Activated CD4-positive, alpha-beta T cell treated with anti-CD3 and anti-CD28 coated beads, Interleukin-10, Interleukin-2, amounts not matched to agents 100 ng/mL and 50 ng/mL, durations not matched to agents 16 hours and 8 hours (primary cell): ENCODE measurements around the gene SORCS2.

Experiments
- DNase-seq: peaks from one replicate; pipeline ENCODE4 v3.0.0-alpha.2; 2020

SORCS2 gene

DNA sequence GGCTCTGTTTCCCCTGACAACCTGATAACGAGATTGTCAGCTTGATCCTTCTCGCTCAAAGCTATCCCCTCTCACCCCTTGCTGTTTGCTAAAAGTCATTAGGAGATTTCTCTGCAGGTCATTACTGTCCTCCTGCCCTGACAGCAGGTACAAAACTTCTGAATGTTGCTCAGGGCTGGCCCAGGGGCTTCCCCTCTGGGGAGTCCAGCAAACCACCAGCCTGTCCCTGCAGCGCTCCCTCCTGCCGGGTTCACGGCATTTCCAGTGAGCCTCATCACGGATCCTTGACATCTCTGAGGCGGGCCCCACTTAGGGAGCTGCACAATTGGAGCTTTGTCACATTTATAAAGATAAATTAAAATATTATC is 5.2 kb upstream of the SORCS2 start:
- no peak for DNase-seq

DNA sequence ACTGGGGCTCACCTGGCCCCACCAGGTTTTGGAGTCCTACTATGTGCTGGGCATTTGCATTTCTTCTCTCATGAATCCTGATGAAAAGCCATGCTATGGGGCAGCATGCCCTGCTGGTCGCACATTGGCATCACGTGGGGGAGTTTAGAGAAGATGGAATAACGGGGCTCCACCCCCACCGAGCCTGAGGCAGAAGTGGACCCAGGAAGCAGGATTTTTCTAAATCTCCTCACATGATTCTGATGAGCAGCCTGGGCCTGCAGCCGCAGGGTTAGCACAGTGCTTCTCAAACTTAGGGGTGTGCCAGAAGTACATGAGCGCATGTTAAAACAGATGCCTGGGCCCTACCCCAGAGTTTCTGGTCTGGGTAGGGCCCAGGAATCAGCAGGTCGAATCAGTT is 4.6 kb upstream of the SORCS2 start:
- no peak for DNase-seq

DNA sequence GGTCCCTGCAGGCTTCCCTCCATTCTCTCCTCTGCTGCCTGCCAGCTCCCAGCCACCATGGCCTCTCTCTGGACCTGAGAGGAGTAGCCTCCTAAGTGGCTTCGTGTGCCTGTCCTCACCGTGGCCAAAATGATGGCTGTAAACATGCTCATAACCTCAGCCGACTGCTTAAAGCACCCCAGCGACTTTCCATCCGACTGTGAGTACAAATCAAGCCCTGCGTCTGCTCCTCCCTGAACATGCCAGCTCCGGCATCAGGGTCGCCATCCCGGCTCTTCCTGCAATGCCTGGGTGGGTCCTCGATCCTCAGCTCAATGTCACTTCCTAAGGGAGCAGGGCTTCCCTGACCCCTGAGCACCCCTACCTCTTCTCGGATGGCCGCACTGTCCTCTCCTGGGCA is 3.3 kb upstream of the SORCS2 start:
- no peak for DNase-seq

DNA sequence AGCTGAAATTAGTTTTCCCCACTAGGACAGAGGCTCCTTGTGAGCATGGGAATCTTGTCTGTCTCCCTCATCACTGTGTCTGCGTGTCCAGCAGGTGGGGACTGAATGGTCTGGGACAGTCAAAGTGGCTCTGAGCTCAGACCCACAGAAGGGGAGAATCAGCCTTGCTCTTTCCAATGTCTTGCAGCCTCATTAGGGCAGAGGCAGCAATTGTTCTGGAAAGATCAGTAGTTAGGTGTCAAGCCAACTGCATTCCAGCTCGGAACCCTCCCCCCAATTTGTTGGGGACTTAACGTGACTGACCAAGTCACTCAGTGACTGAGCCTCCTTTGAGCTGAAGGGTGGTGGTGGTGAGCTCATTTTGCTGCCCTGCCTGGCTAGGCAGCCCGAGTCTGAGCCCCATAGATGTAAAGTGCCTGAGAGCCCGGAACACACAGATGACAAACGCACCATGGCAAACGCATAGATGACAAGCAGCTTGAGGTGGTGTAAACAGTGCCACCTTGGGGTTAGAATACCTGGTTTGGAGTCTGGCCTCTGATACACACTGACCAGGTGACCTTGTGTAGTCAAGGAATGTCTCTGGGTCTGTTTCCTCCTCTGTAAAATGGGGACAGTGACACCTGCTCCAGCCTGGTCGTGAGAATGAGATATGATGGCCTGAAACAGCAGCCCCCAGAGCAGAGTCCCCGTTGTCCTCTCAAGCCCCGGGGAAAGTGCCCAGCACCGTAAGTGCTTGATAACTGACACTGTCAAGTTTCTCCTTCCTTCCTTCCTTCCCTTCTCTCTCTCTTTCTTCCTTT is 2.7 kb upstream of the SORCS2 start:
- no peak for DNase-seq

DNA sequence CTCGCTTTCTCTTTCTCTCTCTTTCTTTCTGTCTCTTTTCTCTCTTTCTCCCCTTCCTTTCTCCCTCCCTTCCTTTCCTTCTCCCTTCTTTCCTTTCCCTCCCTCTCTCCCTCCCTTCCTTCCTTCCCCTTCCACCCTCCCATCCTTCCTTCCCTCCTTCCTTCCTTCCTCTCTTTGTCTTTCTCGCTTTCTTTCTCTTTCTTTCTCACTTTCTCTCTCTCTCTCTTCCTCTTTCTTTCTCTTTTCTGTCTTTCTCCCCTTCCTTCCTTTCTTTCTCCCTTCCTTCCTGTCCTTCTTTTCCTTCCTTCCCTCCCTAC is 2.1 kb upstream of the SORCS2 start:
- no peak for DNase-seq

DNA sequence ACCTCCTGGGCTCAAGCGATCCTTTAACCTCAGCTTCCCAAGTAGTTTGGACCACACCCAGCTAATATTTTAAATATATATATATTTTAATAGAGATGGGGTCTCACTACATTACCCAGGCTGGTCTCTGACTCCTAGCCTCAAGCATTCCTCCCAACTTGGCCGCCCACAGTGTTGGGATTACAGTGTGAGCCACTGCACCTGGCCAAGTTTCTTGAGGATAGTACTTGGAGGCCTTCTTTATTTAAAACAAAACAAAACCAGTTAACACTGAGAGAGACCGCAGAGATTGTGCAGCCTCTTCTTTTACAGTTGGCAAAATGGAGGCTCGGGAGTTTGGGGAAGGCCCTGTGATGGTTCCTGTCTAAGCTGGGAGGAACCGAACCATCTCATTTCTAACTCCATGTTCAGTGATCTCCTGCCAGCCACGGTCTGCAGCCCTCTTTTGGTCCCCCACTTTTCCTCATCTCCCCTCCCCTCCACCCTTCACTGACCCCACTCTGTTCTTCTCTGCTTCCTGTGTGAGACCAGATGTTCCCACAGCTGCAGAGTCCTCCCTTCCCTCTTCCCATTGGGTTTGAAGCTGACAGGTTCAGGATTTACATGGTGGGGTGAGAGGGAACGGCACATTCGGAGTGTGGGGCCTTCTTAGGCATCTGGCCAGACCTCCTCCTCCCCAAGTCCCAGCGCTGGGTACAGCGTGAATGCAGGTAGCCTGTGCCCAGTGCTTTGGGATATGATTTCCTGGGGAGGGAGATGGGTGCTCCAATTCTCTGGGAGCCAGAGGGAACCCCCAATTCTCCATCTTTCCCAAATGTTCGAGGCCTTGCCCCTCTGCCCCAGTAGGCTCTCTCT is 1.4 kb upstream of the SORCS2 start:
- no peak for DNase-seq

DNA sequence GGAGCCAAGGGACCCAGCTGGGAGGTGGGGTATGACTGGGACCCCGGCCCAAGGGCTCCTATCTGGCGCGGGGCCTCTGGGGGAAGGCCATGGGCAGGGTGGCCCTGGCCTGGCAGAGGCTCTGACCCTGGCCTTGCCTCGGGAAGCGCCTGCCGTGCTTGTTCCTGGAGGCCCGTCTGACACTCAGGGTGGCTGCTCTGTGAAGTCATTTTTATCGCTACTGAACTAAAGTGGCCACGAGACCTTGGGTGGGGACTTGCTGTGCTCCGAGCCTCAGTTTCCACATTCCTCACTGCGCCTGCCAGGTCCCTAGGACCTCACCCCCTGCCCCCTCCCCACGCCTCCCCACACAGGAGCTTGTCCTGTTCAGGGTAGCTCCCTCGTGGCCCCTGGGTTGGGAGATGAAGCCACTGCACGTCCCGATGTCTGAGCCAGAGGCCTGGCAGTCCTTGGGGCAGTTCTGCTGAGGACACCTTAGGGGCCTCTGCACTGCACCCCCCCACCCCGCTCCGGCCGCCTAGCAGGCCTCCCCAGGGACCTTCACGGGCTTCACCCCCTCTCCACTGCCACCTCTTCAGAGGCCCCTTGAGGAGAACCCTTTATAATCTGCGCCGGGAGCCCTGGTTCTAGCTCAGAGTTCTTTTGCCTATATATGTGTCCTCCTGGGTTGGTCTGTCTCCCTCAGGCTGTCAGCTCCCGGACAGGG is 639 bp upstream of the SORCS2 start:
- no peak for DNase-seq

DNA sequence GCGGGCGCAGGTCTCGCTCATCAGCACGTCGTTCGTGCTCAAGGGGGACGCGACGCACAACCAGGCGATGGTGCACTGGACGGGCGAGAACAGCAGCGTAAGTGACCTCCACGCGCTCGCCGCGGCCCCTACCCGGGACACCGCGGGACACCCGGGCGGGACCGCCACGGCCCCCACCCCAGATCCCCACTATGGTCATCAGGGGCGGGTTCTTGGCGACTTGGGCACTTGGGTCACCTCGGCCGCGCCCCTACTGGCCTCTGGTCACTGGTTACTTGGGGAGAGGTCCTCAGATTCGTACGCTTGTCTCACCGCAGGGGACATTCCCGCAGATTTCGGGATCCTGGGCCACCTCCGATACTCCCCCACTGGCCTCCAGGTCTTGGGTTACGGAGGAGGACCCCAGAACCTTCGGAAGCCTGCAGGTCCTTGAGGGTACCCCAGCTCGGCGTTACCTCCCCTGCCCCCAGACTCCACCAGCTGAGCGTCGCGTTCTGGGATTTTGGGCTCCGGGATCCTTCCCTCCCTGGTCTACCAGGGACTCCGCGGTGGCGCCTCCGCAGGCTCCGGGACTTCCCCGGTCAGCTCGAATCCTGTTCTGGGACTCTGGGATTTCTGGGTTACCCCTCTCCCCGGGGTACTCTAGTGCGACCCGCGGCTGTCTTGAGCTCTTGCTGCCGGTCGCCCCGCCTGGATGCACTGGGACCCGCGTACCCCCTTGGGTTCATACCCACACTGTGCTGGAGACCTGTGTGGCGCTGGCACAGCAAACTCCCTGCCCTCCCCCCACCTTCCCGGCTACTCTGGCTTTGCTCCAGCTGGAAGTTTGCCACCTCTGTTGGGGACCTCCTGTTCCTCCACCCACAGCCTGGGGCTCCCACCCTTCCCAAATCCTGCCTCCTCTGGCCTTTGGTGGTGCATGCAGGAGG is 956 bp downstream of the SORCS2 start:
- DNase-seq = no peak

DNA sequence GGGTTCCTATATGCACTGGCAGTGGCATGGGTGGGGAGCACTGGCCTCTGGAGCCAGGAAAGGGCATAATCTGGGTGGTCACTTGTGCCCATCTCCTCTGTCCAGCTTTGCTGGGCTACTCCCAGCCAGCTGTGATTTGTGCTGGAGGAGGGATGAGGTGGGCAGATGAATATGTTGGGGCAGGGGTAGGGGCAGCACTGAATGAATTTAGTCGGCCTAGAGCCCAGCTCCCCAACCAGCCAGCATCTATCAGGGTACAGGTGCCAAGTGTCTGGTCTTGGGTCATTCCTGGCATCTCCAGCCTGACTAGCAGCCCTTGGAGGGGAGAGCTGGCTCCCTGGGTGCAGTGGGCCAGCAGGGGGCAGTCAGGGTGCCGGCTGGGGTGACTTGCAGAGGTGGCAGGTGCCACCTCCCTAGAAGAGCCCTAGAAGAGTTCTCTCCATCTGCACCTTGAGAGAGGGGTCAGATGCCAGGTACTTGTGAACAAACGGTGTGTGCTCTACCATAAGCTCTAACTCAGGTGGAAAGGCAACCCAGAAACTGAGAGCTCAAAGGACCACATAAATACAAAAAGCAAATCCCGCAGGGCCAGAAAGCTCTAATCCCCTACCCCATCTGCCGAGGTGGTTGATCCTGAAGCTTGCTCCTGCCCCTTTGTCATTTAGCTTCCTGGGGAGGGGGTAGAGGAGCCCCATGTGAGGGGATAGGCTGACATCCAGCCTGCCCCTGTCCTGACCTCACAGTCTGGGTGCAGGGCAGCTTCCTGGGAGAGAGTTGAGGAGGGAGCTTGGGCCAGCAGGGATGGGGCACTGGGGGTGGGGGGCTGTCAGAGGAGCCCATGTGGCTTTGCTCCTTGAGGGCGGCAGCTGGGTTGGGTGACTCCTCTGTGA is 2.2 kb downstream of the SORCS2 start:
- DNase-seq = peak; percentile 38

DNA sequence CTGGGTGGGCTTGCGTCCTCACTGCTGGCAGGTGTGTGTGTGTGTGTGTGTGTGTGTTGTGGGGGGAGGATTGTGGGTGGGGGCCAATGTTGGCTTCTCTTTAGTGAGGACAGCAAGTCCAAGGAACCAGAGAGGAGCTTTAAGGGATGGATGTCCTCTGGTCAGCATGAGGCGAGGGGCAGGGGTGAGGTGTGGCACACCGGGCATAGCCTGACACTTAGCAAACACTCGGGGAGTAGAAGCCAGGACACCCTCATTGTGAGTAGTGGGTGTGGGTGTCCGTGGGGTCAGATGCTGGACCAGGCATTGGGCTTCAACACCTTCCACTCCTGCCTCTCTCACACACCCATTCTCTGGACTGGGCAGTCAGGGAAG is 2.8 kb downstream of the SORCS2 start:
- no peak for DNase-seq

DNA sequence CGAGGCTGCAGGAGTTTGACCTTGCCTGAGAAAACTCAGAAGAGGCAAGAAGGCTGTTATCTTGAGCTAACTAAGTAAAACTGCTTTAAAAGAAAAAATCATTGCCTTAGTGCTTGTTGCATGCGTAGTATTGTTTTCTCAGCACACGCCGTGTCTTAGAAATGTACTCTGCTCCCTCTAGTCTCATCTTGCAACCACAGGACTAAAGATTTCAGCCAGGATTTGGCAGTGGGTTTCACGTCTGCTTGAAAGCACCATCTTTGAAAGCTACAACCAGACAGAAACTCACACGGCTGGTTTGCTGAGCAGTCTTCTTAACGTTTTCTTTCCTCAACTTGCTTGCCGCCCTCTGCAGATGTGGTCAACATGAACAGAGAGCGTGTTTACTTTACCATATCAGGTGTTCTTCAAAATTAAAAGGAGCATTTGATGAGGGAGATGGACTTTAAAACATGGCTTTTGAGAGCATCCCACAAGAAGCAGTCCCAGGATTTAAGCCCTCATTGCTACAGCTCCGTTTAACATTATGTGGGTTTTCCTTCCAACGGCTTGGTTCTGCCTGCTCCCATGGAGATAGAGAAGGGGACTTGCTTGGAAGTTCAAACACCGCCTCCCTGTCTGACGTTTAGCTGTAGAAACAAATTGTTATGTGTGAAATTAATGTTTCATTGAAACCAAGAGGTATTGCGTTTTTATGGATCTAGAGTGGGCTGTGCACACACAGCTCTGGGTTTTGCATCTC is 3.4 kb downstream of the SORCS2 start:
- DNase-seq = no peak

DNA sequence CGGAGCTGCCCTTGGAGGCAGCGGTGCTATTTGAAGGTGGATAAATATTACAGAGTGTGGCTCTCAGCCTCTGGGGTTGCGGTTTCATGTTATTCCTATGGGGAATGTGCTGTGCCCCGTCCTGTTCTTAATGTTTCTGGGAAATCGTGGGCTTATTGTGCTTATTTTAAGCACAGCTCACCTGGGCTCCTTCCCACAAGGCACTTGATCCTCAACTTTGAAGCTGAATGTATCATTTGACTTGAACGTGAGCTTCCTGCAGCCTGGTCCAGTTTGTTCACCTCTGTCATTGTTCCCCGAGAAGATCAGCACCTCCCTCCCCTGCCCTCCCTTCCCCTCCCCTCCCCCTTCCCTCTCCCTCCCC is 3.9 kb downstream of the SORCS2 start:
- no peak for DNase-seq

DNA sequence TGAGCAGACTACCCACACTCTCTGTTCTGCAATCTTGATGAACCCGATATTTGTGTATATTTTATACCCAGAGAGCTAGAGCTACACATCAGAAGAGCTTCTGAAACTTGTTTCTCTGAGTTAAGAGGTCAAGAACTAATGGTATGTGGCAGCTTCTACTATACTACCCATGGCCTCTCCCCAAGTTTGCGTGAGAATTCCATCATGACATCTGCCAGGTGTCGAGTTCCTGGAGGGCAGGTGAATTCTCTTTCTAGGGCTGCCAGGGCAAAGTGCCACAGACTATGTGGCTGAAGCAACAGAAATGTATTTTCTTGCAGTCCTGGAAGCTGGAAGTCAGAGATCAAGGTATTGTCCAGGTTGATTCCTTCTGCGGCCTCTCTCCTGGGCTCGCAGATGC is 4.4 kb downstream of the SORCS2 start:
- DNase-seq = no peak

DNA sequence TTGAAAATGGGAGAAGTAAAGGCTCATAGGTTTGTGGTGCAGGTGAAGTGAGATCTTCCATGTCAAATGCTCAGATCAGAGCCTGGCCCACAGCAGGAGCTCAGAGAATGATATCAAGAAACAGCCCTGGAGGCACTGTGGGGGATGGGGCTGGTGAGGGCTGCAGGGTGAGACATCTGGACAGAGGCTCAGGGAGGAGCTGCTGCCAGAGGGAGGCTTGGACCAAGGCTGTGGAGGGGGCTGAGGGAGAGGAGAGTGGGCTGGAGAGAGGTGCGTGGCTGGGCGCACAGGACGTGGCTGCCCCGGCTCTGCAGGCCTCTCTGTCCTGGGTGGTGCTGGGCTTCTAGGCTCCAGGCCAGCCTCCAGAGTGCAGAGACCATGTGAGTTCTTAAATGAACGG is 5.6 kb downstream of the SORCS2 start:
- no peak for DNase-seq

DNA sequence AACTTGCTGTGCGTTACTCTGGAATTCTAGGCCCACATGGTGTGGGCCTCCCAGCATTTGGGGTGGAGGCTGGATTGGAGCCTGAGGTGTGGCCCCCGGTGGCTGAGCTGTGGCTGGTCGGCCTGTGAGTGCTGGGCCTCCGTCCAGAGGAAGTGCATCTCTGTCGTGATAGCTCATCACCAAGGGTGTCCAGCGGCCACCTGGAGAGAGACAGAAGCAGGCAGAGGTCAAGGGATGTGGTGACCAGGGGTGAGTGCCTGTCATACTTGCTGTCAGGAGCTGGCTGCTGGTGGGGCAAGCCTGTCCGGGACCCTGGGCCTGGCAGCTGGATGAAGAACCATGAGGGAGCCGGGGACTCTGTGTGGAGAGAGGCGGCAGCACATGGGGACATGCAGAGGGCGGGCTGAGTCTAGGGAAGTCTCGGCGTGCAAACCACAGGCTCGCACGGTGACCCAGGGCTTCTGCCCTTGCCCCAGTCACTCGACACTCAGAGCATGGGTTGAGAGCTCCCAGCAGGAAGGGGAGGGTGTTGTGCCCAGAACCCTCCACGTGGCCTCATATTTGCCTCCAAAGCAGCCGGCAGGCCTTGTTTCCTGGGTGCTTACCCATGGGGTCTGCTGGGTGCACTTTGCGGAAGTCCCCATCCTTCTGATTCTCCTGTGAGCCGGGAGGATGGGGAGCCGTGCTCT is 6.2 kb downstream of the SORCS2 start:
- DNase-seq = no peak

DNA sequence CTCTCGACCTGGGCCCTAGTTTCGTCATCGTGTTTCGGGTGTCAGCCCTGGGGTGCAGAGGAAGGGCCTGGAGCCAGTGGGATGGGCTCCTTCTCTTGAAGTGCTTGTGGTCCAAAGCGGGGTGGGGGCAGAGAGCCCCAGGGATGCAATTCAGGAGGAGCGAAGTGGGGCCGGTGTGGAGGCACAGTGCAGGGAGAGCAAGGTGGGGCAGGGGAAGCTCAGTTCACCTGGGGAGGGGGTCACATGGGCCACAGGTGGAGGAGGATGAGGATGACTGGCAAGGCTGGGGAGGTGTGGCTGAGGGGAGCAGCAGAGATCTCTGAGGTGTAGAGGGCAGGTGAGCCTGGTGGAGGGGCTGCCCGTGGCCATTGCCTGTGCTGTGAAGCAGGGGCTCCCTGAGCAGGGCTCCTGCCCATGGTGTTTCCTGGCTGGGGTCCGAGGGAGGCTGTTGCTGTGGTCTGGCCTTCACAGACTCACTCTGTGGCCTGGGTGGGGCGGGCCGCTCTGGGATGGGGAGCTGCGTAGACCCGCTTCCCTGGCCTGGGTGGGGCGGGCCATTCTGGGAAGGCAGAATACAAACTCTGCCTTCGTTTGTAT is 6.9 kb downstream of the SORCS2 start:
- DNase-seq = no peak

DNA sequence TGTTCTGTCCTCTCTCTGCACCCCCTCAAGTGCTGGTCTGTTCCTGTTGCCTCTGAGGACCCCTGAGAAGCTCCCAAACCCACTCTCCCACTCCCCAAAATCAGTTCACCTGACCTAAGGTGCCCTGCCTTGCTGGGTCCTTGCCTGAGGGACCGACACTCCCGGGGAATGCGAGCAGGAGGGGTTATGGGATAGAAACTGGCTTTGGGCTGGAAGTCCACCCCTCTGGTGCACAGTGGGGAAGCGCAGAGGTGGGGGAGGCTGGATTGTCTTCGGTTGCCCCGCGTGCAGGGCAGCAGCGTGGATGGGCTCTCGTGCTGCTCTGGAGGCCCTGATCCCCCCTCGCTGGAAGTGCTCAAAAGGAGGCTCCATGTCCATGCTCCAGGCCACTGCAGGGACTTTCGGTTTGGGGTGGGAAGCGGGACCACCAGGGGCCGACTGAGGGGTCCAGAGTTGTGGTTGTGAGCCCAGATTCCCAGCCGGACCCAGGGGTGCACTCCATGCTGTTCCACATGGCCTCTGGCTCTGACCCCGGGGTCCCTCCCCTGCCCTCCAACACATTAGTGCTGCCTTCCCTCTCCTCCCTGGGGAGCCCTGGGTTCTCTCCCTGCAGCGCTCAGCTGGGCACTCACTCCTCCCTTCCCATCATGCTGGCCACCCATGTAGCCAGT is 7.6 kb downstream of the SORCS2 start:
- no peak for DNase-seq

DNA sequence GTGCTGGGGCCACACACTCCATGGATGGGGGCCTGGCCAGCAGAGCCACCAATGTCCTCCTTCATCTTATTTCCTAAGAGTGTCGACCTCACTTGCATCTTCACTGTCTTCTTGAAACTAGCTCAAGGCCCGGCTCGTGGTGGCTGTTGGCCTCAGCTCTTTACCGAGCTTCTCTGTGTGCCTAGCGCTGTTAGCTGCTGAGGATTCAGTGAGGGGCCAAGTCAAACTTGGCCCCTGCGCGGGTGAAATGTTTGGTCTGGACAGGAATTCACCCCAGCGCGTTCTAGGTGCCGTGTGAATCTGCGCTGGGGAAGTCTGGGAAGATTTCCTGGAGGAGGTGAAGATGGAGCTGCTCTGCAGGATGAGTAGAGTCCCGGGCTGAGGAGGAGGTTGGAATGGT is 8.5 kb downstream of the SORCS2 start:
- DNase-seq = no peak
